Prostate gland (tissue), 2 donors: Measurements from ENCODE around the gene ARL2BP.

ENCODE experiments used
- CTCF ChIP-seq, 4 experiments: fragments of 200-600 bp in 2 of 4; fragments of 450-650 bp in 2 of 4; sonication (generic) in 2 of 4; IDR thresholded peaks; 1 replicate in 3 of 4; 2 replicates in 1 of 4; pipeline ENCODE4 v1.5.1; 2016 to 2019; ENCODE audit warnings: antibody characterized with exemption in 4 of 4, mild to moderate bottlenecking in 2 of 4, moderate library complexity in 2 of 4
- POLR2AphosphoS5 ChIP-seq: sonication (generic); formaldehyde crosslinking; IDR thresholded peaks from one replicate; pipeline ENCODE4 v1.6.1; 2017; ENCODE audit warnings: antibody characterized with exemption

GRCh38 chr16:57226701-57227621 lies 18.1 kb upstream of the ARL2BP start:
- no peak for TF ChIP-seq CTCF (IDR thresholded peaks at IDR 0.05)
- TF ChIP-seq POLR2AphosphoS5 = no peak
